CD4-positive, alpha-beta T cell treated with Interferon gamma for 1 hour (primary cell): ENCODE measurements around the gene KCNQ5.

ENCODE experiments used
- DNase-seq: peaks from one replicate; pipeline ENCODE4 v3.0.0-alpha.2; 2020

The KCNQ5 gene

GRCh38 chr6:72748759-72749158, 126.9 kb downstream of the KCNQ5 start:
- DNase-seq, result no peak

GRCh38 chr6:72755752-72756151, 133.9 kb downstream of the KCNQ5 start:
- DNase-seq, result no peak

GRCh38 chr6:72757048-72757447, 135.2 kb downstream of the KCNQ5 start:
- DNase-seq, result no peak

- DNase-seq, result no peak
Measured at GRCh38 chr6:72757926-72758325, 136.1 kb downstream of the KCNQ5 start.

GRCh38 chr6:72758901-72759300, 137.0 kb downstream of the KCNQ5 start:
- DNase-seq, result no peak

GRCh38 chr6:72760114-72760793, 138.4 kb downstream of the KCNQ5 start:
- no peak for DNase-seq

GRCh38 chr6:72761761-72762160, 139.9 kb downstream of the KCNQ5 start:
- DNase-seq, result no peak

- DNase-seq, result no peak
Measured at GRCh38 chr6:72769459-72770125, 147.7 kb downstream of the KCNQ5 start.

- no peak for DNase-seq
Measured at GRCh38 chr6:72770959-72771358, 149.1 kb downstream of the KCNQ5 start.

GRCh38 chr6:72776456-72776855, 154.6 kb downstream of the KCNQ5 start:
- DNase-seq, result no peak

- no peak for DNase-seq
Measured at GRCh38 chr6:72781624-72782023, 159.8 kb downstream of the KCNQ5 start.

- DNase-seq, result no peak
Measured at GRCh38 chr6:72783035-72783434, 161.2 kb downstream of the KCNQ5 start.

- DNase-seq, result no peak
Measured at GRCh38 chr6:72783666-72784065, 161.8 kb downstream of the KCNQ5 start.

- no peak for DNase-seq
Measured at GRCh38 chr6:72784071-72784470, 162.2 kb downstream of the KCNQ5 start.

GRCh38 chr6:72784581-72784980, 162.7 kb downstream of the KCNQ5 start:
- no peak for DNase-seq

GRCh38 chr6:72787391-72788031, 165.6 kb downstream of the KCNQ5 start:
- no peak for DNase-seq

GRCh38 chr6:72788188-72788587, 166.3 kb downstream of the KCNQ5 start:
- no peak for DNase-seq

GRCh38 chr6:72789145-72789544, 167.3 kb downstream of the KCNQ5 start:
- no peak for DNase-seq

- no peak for DNase-seq
Measured at GRCh38 chr6:72792692-72793091, 170.8 kb downstream of the KCNQ5 start.

- no peak for DNase-seq
Measured at GRCh38 chr6:72793641-72794395, 172.0 kb downstream of the KCNQ5 start.

- DNase-seq, result no peak
Measured at GRCh38 chr6:72798196-72798595, 176.3 kb downstream of the KCNQ5 start.

- no peak for DNase-seq
Measured at GRCh38 chr6:72809746-72810379, 188.0 kb downstream of the KCNQ5 start.
